ENCODE results near the gene FKBP2. TPM values are rescaled to one million over a fixed set of nuclear protein-coding genes. Genes with fewer than 3 reads are reported as not detected.

The FKBP2 gene
- total RNA-seq: 10 to 100 TPM; 67.5 to 91.0 (median 75.8) TPM
- long read RNA-seq, donor 1, transcript FKBP2-202 (6 exons, 1,002 nt): minor isoform, 20 of 78 reads
- long read RNA-seq, donor 1, transcript FKBP2-201 (6 exons, 657 nt): major isoform, 57 of 78 reads
- long read RNA-seq, donor 1, partial matches to known transcripts: 0 of 78 reads
- long read RNA-seq, donor 1, other reads (novel, unspliced or antisense): 1 of 78 reads
- long read RNA-seq, donor 2, transcript FKBP2-201 (6 exons, 657 nt): major isoform, 81 of 122 reads
- long read RNA-seq, donor 2, partial matches to known transcripts: 18 of 122 reads
- long read RNA-seq, donor 2, other reads (novel, unspliced or antisense): 17 of 122 reads

- TF ChIP-seq, protein P1, sequence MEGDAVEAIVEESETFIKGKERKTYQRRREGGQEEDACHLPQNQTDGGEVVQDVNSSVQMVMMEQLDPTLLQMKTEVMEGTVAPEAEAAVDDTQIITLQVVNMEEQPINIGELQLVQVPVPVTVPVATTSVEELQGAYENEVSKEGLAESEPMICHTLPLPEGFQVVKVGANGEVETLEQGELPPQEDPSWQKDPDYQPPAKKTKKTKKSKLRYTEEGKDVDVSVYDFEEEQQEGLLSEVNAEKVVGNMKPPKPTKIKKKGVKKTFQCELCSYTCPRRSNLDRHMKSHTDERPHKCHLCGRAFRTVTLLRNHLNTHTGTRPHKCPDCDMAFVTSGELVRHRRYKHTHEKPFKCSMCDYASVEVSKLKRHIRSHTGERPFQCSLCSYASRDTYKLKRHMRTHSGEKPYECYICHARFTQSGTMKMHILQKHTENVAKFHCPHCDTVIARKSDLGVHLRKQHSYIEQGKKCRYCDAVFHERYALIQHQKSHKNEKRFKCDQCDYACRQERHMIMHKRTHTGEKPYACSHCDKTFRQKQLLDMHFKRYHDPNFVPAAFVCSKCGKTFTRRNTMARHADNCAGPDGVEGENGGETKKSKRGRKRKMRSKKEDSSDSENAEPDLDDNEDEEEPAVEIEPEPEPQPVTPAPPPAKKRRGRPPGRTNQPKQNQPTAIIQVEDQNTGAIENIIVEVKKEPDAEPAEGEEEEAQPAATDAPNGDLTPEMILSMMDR (IDR thresholded peaks at IDR 0.05): no peak
- H3K4me3 ChIP-seq: peak within 1 kb of the TSS; percentile 86
- ATAC-seq: peak; percentile 69
- peaks cover 50% of the 10 kb centered on the region for H3K4me1 ChIP-seq (ENCODE audit: low read depth)
- intact Hi-C loops (cut with DNase I, micrococcal nuclease): loop anchor here in 1 of 2 donors (10.0 kb wide), 1 partner anchor 56 kb away; the partner anchor contains the start of gene STIP1
- no peaks in the 10 kb centered on the region for H3K9me3 ChIP-seq
- DNase-seq: peak; percentile 97 to 99 (median 99)
- H3K36me3 ChIP-seq (ENCODE audit: low read depth): no peaks in the 10 kb centered on the region
Measured at GRCh38 chr11:64240435-64241240, at the start of gene FKBP2. TSS of gene FKBP2 (plus strand) at chr11:64241095. CDS start at chr11:64242388, 1,293 bp downstream.

DNA sequence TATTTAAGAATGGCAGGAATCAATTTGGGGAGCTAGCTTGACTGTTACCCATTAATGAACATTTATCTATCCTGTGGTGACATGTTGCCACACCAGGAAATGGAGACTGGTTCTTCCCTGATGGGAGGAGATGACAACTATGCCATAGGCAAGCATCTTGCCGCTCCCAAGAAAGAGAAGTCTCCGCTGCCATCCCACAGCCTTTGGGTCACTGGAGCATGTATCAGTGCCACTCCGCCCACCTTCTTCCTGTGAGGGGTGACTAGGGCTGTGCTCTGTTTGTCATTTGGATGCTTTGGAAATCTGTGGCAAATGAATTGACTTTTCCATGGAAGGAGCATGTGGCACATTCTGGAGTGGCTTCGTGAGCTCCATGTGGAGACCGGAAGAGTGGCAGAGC is 48.5 kb upstream of the FKBP2 start:
- DNase-seq (no peak), ATAC-seq (no peak)
- Histone ChIP-seq H3K4me1 (ENCODE audit: low read depth) (peaks cover 7% of the 10 kb centered on the region), H3K4me3 (no peak overlapping the region), H3K9me3 (no peaks in the 10 kb centered on the region), H3K36me3 (ENCODE audit: low read depth) (peaks cover 8% of the 10 kb centered on the region)
- TF ChIP-seq, protein P1 (IDR thresholded peaks at IDR 0.05): no peak
- intact Hi-C loops (cut with DNase I, micrococcal nuclease): no loop called here

DNA sequence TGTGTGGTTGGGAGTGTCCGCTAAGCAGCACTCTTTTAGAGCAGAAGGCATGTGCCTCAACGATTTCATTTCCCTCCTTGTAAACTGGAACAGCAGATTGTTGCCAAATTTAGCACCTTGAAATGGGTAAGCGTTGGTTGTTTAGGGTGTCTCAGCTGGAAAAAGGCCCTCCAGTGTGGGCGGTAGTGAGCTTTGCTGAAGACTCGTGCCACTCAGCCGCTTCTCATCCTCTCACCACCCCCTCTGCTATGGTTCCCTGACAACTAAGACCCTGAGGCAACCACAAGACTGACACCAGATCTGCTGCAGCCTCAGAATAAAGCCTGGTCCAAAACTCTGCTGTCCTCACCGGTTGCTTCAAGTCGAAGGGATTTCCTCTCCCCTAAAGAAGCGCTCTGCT is 44.3 kb upstream of the FKBP2 start:
- no peak for ATAC-seq
- H3K4me1 ChIP-seq (ENCODE audit: low read depth): no peaks in the 10 kb centered on the region
- TF ChIP-seq, protein P1 (IDR thresholded peaks at IDR 0.05): no peak
- no peak for DNase-seq
- H3K36me3 ChIP-seq (ENCODE audit: low read depth): peaks cover 11% of the 10 kb centered on the region
- no peak overlapping the region for H3K4me3 ChIP-seq
- intact Hi-C loops (cut with DNase I, micrococcal nuclease): no loop called here
- no peaks in the 10 kb centered on the region for H3K9me3 ChIP-seq

- intact Hi-C loops (cut with DNase I, micrococcal nuclease): no loop called here
- Histone ChIP-seq H3K9me3 (no peaks in the 10 kb centered on the region), H3K4me1 (ENCODE audit: low read depth) (no peaks in the 10 kb centered on the region), H3K4me3 (no peak overlapping the region), H3K36me3 (ENCODE audit: low read depth) (peaks cover 22% of the 10 kb centered on the region)
- DNase-seq: no peak
- no peak for ATAC-seq
- TF ChIP-seq, protein P1 (IDR thresholded peaks at IDR 0.05): no peak
Measured at GRCh38 chr11:64198511-64198910, 42.4 kb upstream of the FKBP2 start.

GRCh38 chr11:64201543-64201942 is 39.4 kb upstream of the FKBP2 start:
- no peaks in the 10 kb centered on the region for H3K9me3 ChIP-seq
- peaks cover 14% of the 10 kb centered on the region for H3K36me3 ChIP-seq (ENCODE audit: low read depth)
- intact Hi-C loops (cut with DNase I, micrococcal nuclease): loop anchor here in 1 of 2 donors (10.0 kb wide), 1 partner anchor 103 kb away; the partner anchor contains the start of genes CATSPERZ and ESRRA
- no peak for DNase-seq
- ATAC-seq: no peak
- TF ChIP-seq, protein P1 (IDR thresholded peaks at IDR 0.05): no peak
- no peak overlapping the region for H3K4me3 ChIP-seq
- peaks cover 24% of the 10 kb centered on the region for H3K4me1 ChIP-seq (ENCODE audit: low read depth)

All from mucosa of descending colon (tissue), 3 donors.